Transverse colon (tissue), 4 donors: Measurements from ENCODE around the gene LRP1.
A peak's percentile ranks its signal among the peaks of the same experiment; 100 is the strongest.

Experiments used
- POLR2A ChIP-seq: fragments of 450-650 bp; IDR thresholded peaks from one replicate; pipeline ENCODE4 v1.6.1; 2016; ENCODE audit warnings: antibody characterized with exemption, mild to moderate bottlenecking, moderate library complexity
- POLR2AphosphoS5 ChIP-seq, 3 donors: sonication (generic); formaldehyde crosslinking; IDR thresholded peaks; one replicate each; pipeline ENCODE4 v1.6.1; 2016; ENCODE audit warnings: antibody characterized with exemption in 3 of 3
- TF ChIP-seq, protein P1 (sequence below), 5 experiments: fragments of 200-600 bp in 3 of 5; fragments of 450-650 bp in 2 of 5; sonication (generic) in 3 of 5; IDR thresholded peaks; 1 replicate in 2 of 5; 2 replicates in 3 of 5; pipeline ENCODE4 v1.5.1; 2016 to 2017; ENCODE audit warnings: antibody characterized with exemption in 5 of 5, inconsistent platforms in 3 of 5, mild to moderate bottlenecking in 2 of 5, moderate library complexity in 1 of 5

DNA sequence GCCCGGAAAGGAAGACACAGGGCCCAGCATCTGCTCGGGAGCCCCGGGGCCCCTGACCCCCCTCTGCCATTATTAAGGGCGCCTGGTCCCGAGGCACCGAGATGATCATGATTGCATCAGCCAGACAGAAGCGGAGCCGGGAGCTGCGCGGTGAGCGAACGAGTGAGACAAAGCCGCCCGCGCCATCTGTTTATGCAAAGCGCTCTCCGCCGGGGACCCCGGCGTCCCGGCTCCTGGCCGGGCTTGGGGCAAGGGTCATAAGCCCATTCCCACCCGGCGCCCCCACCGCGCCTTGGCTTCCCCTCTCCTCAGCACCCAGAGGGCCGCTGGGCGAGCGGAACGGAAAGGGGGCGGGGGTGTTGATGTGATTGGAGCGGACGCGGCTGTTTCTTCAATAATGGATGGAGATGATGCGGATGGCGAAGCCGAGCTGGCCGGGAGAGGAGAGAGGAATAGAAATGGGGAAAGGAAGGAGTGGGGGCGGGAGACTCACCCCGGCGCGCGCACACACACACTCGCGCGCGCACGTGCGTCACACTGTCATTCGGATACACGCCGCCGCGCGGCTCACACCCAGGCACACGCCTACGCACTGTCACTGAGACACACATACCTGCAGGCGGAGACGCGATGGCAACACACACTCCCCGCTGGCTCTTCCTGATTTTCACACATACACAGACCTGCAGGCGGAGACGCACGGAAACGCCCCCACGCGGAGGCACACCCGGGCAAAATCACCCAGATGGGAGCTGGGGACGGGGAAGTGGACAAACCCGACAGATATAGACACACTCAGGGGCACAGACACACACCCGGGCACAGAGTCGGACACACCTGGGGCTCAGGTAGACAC is 112.0 kb downstream of the LRP1 start:
- TF ChIP-seq, protein P1, sequence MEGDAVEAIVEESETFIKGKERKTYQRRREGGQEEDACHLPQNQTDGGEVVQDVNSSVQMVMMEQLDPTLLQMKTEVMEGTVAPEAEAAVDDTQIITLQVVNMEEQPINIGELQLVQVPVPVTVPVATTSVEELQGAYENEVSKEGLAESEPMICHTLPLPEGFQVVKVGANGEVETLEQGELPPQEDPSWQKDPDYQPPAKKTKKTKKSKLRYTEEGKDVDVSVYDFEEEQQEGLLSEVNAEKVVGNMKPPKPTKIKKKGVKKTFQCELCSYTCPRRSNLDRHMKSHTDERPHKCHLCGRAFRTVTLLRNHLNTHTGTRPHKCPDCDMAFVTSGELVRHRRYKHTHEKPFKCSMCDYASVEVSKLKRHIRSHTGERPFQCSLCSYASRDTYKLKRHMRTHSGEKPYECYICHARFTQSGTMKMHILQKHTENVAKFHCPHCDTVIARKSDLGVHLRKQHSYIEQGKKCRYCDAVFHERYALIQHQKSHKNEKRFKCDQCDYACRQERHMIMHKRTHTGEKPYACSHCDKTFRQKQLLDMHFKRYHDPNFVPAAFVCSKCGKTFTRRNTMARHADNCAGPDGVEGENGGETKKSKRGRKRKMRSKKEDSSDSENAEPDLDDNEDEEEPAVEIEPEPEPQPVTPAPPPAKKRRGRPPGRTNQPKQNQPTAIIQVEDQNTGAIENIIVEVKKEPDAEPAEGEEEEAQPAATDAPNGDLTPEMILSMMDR (IDR thresholded peaks at IDR 0.05): peak in 2 of 5 experiments; percentile 9 to 29
- TF ChIP-seq POLR2AphosphoS5 (IDR thresholded peaks at IDR 0.05): no peak
- no peak for TF ChIP-seq POLR2A
